NCI-H1436 (cell line): ENCODE data around the gene SEC22C.

Experiments used
- DNase-seq: peaks from one replicate; lab custom pipeline; 2025; lab: John Stamatoyannopoulos, UW

SEC22C gene

GRCh38 chr3:42513121-42513520 lies 68.6 kb downstream of the SEC22C start:
- DNase-seq: no peak

- no peak for DNase-seq
Measured at GRCh38 chr3:42511736-42512135, 70.0 kb downstream of the SEC22C start.

GRCh38 chr3:42511201-42511600 lies 70.6 kb downstream of the SEC22C start:
- DNase-seq: no peak

GRCh38 chr3:42510325-42510724 lies 71.4 kb downstream of the SEC22C start:
- no peak for DNase-seq

GRCh38 chr3:42509111-42509510 lies 72.7 kb downstream of the SEC22C start:
- no peak for DNase-seq

GRCh38 chr3:42508562-42508961 lies 73.2 kb downstream of the SEC22C start:
- no peak for DNase-seq

- DNase-seq: no peak
Measured at GRCh38 chr3:42507761-42508335, 73.9 kb downstream of the SEC22C start.

GRCh38 chr3:42507252-42507651 lies 74.5 kb downstream of the SEC22C start:
- no peak for DNase-seq

- no peak for DNase-seq
Measured at GRCh38 chr3:42505849-42506410, 75.8 kb downstream of the SEC22C start.

- DNase-seq: no peak
Measured at GRCh38 chr3:42505128-42505848, 76.5 kb downstream of the SEC22C start.

GRCh38 chr3:42504334-42505127 lies 77.2 kb downstream of the SEC22C start:
- DNase-seq: no peak

GRCh38 chr3:42503957-42504333 lies 77.8 kb downstream of the SEC22C start:
- DNase-seq: no peak

GRCh38 chr3:42503251-42503924 lies 78.4 kb downstream of the SEC22C start:
- no peak for DNase-seq

- DNase-seq: peak; percentile 29
Measured at GRCh38 chr3:42502429-42503250, 79.1 kb downstream of the SEC22C start, which contains the start of gene VIPR1. Gene VIPR1, plus strand, starts transcription at chr3:42502643. Its CDS starts 93 bp downstream, at chr3:42502736.

- DNase-seq: no peak
Measured at GRCh38 chr3:42501681-42502428, 79.9 kb downstream of the SEC22C start.

GRCh38 chr3:42501321-42501680 lies 80.5 kb downstream of the SEC22C start:
- DNase-seq: no peak

- no peak for DNase-seq
Measured at GRCh38 chr3:42500909-42501308, 80.9 kb downstream of the SEC22C start.

- no peak for DNase-seq
Measured at GRCh38 chr3:42500091-42500490, 81.7 kb downstream of the SEC22C start.

- DNase-seq: no peak
Measured at GRCh38 chr3:42499478-42499871, 82.3 kb downstream of the SEC22C start.

GRCh38 chr3:42498791-42499477 lies 82.8 kb downstream of the SEC22C start:
- DNase-seq: no peak
